Neural cell (in vitro differentiated cells): ENCODE results near the gene SLC29A1.

Experiments
- CTCF ChIP-seq: fragments of 450-650 bp; IDR thresholded peaks from 2 replicates; pipeline ENCODE4 v1.5.1; 2014; ENCODE audit warnings: antibody characterized with exemption, mild to moderate bottlenecking, moderate library complexity; ENCODE audit not compliant: poor library complexity, severe bottlenecking
- EP300 ChIP-seq: fragments of 450-650 bp; conservative IDR thresholded peaks from 2 replicates; pipeline ENCODE4 v1.6.1; 2014; ENCODE audit warnings: antibody characterized with exemption, mild to moderate bottlenecking, moderate library complexity; ENCODE audit not compliant: poor library complexity, severe bottlenecking
- POLR2AphosphoS5 ChIP-seq: IDR thresholded peaks from 2 replicates; pipeline ENCODE4 v1.6.1; 2012
- REST ChIP-seq: IDR thresholded peaks from 2 replicates; pipeline ENCODE4 v1.6.1; 2012; ENCODE audit warnings: borderline replicate concordance
- TAF1 ChIP-seq: IDR thresholded peaks from 2 replicates; pipeline ENCODE4 v1.6.1; 2012; ENCODE audit warnings: low read depth

DNA sequence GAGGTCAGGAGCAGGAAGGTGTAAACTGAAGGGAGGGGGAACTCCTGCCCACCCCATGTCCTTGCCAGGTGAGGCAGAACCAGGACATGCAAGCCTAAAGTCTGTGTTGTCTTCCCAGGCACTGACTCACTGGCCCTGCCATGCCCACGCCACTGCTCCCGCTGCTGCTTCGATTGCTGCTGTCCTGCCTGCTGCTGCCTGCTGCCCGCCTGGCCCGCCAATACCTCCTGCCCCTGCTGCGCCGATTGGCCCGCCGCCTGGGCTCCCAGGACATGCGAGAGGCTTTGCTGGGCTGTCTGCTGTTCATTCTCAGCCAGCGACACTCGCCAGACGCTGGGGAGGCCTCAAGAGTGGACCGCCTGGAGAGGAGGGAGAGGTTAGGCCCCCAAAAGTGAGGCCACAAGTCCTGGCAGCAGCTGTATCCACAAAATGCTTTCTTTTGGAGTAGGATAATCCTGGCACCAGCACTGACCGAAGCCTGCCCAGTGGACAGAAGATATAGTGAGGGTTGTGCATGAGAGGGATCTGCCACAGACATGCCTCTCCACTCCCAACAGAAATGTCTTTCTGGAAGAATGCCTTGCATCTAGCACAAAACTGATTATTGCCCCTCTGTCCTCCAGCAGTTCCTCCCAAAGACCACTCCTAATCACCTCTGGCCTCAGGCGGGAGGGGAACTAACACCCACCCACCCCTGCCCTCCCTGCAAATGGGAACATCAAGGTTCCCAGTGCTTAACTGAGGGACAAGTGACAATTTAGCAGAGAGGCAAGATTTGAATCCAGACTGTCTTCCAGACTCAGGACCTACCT, 5.9 kb upstream of the SLC29A1 start:
- TF ChIP-seq CTCF (no peak), REST (no peak), TAF1 (no peak), POLR2AphosphoS5 (no peak), EP300 (no peak)
